Prostate gland (tissue), 2 donors: ENCODE data around the gene KMT2C.
"Not testable (repeated sequence)": the region's sequence is repeated elsewhere in the genome, so short reads cannot be mapped to it uniquely, and the experiment has no call there.

Source experiments
- POLR2A ChIP-seq: fragments of 450-650 bp; IDR thresholded peaks from one replicate; pipeline ENCODE4 v1.6.1; 2016; ENCODE audit warnings: antibody characterized with exemption, mild to moderate bottlenecking
- TF ChIP-seq, protein P1 (sequence below), 4 experiments: fragments of 200-600 bp in 2 of 4; fragments of 450-650 bp in 2 of 4; sonication (generic) in 2 of 4; IDR thresholded peaks; 1 replicate in 3 of 4; 2 replicates in 1 of 4; pipeline ENCODE4 v1.5.1; 2016 to 2019; ENCODE audit warnings: antibody characterized with exemption in 4 of 4, mild to moderate bottlenecking in 2 of 4, moderate library complexity in 2 of 4

DNA sequence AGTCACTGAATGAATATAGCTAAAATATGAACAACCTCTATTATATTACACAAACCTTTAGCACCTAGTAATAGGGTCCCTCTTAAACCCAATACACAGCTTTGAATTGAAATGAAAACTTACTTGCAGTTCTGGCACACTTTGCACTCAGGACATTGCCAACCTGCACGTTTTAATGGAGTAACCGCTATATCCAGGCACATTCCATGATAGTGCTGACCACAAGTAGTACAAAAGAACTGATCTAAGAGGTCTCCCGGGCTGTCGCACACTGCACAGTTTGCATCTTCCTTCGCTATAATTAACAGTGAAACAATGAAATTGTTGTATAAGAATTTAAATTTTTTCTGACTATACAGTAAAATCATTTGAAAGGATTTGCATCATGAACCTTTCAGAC, 170.9 kb downstream of the KMT2C start:
- TF ChIP-seq, protein P1, sequence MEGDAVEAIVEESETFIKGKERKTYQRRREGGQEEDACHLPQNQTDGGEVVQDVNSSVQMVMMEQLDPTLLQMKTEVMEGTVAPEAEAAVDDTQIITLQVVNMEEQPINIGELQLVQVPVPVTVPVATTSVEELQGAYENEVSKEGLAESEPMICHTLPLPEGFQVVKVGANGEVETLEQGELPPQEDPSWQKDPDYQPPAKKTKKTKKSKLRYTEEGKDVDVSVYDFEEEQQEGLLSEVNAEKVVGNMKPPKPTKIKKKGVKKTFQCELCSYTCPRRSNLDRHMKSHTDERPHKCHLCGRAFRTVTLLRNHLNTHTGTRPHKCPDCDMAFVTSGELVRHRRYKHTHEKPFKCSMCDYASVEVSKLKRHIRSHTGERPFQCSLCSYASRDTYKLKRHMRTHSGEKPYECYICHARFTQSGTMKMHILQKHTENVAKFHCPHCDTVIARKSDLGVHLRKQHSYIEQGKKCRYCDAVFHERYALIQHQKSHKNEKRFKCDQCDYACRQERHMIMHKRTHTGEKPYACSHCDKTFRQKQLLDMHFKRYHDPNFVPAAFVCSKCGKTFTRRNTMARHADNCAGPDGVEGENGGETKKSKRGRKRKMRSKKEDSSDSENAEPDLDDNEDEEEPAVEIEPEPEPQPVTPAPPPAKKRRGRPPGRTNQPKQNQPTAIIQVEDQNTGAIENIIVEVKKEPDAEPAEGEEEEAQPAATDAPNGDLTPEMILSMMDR (IDR thresholded peaks at IDR 0.05), result not testable (repeated sequence)
- TF ChIP-seq POLR2A, result not testable (repeated sequence)
